Measurements from ENCODE around the gene FAM3D. TPM values are rescaled to one million over a fixed set of nuclear protein-coding genes. Genes with fewer than 3 reads are reported as not detected.
A peak's percentile ranks its signal among the peaks of the same experiment; 100 is the strongest.

The FAM3D gene
- total RNA-seq, 1 donor from 2014 or later = 4.0 TPM

GRCh38 chr3:58660998-58661397, 5.6 kb downstream of the FAM3D start:
- TF ChIP-seq CTCF (IDR thresholded peaks at IDR 0.05) = no peak
- no peak overlapping the region for H3K27ac ChIP-seq
- no peaks in the 10 kb centered on the region for H3K27me3 ChIP-seq
- no peaks in the 10 kb centered on the region for H3K36me3 ChIP-seq
- no peaks in the 10 kb centered on the region for H3K9me3 ChIP-seq
- H3K4me1 ChIP-seq = no peaks in the 10 kb centered on the region
- no peak for ATAC-seq
- H3K4me3 ChIP-seq = no peak overlapping the region
- DNase-seq = no peak
- intact Hi-C loops (cut with DNase I) = no loop called here

GRCh38 chr3:58659051-58659675, 7.4 kb downstream of the FAM3D start:
- no peaks in the 10 kb centered on the region for H3K4me1 ChIP-seq
- H3K36me3 ChIP-seq = no peaks in the 10 kb centered on the region
- ATAC-seq (peak; percentile 26), DNase-seq (no peak)
- no peaks in the 10 kb centered on the region for H3K9me3 ChIP-seq
- no peaks in the 10 kb centered on the region for H3K27me3 ChIP-seq
- no peak overlapping the region for H3K27ac ChIP-seq
- no peak for TF ChIP-seq CTCF (IDR thresholded peaks at IDR 0.05)
- intact Hi-C loops (cut with DNase I) = no loop called here
- H3K4me3 ChIP-seq = no peak overlapping the region

DNA sequence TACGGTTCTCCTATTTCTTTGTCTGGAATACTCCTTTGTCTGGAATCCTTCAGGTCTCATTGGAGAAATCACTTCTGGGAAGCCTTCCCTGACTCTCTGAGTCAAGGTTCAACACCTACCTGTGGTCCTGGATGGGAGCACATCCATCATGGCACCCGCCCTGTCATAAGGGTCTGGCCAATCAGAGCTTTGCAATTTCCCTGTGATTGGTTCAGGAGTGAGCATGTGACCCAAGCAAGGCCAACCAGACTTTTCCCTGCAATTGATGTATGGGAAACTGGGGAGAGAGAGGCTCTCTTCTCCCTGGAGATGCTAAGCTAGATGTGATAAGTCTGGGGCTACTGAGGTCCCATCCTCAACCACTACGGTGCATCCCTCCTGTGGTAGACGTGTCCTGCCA, 8.1 kb downstream of the FAM3D start:
- H3K36me3 ChIP-seq = no peaks in the 10 kb centered on the region
- H3K27ac ChIP-seq = no peak overlapping the region
- H3K9me3 ChIP-seq = no peaks in the 10 kb centered on the region
- intact Hi-C loops (cut with DNase I) = no loop called here
- H3K4me3 ChIP-seq = no peak overlapping the region
- no peak for DNase-seq
- ATAC-seq = no peak
- H3K4me1 ChIP-seq = no peaks in the 10 kb centered on the region
- TF ChIP-seq CTCF (IDR thresholded peaks at IDR 0.05) = no peak
- H3K27me3 ChIP-seq = no peaks in the 10 kb centered on the region

DNA sequence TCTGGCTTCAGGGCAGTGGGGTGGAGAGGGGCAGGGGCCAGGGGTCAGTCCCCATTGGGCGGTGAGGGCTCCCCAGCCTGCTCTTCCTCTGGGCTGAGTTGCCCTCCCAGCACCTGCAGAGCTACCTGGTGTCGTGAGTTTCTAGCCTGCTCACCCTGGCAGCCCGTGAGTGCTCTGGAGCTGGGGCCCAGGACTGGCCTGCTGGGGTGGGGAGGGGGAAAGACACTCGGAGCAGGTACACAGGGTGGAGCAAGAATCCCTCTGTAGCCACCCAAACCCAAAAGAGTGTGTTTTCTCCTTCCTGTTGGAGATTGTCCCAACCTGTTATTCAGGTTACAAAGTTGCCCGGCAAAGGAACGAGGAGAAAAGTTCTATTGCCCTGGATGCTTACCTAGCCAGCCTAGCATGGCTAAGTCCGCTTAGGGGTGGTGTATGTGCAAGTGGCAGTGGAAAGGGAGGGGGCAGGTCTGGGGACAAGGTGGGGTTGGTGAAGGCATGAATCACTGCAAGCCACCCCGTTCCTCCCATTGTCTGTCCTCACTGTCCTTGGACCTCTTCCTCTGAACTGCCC, 8.9 kb downstream of the FAM3D start:
- Histone ChIP-seq H3K4me1 (no peaks in the 10 kb centered on the region), H3K4me3 (no peak overlapping the region), H3K27ac (no peak overlapping the region), H3K36me3 (no peaks in the 10 kb centered on the region), H3K27me3 (no peaks in the 10 kb centered on the region), H3K9me3 (no peaks in the 10 kb centered on the region)
- no peak for TF ChIP-seq CTCF (IDR thresholded peaks at IDR 0.05)
- DNase-seq (no peak), ATAC-seq (peak; percentile 14)
- intact Hi-C loops (cut with DNase I) = no loop called here

- Histone ChIP-seq H3K4me3 (no peak overlapping the region), H3K27me3 (no peaks in the 10 kb centered on the region), H3K36me3 (no peaks in the 10 kb centered on the region), H3K27ac (no peak overlapping the region), H3K4me1 (no peaks in the 10 kb centered on the region), H3K9me3 (no peaks in the 10 kb centered on the region)
- intact Hi-C loops (cut with DNase I) = no loop called here
- DNase-seq = no peak
- TF ChIP-seq CTCF (IDR thresholded peaks at IDR 0.05) = no peak
- ATAC-seq = no peak
These were observed 9.5 kb downstream of the FAM3D start for GRCh38 chr3:58657036-58657520.
